Colonic mucosa (tissue), 4 donors: ENCODE measurements around the gene SH3GL3. TPM values are rescaled to one million over a fixed set of nuclear protein-coding genes. Genes with fewer than 3 reads are reported as not detected.

Source experiments
- DNase-seq: peaks from one replicate; pipeline ENCODE4 v3.0.0-alpha.2; 2020
- H3K27ac ChIP-seq: fragments of 200-600 bp; one replicate; pipeline ENCODE4 v1.8.0; 2021
- H3K27me3 ChIP-seq: fragments of 200-600 bp; one replicate; pipeline ENCODE4 v1.8.0; 2021
- H3K36me3 ChIP-seq: fragments of 200-600 bp; one replicate; pipeline ENCODE4 v1.8.0; 2021
- H3K4me1 ChIP-seq: fragments of 200-600 bp; one replicate; pipeline ENCODE4 v1.8.0; 2021; ENCODE audit warnings: mild to moderate bottlenecking
- H3K4me3 ChIP-seq: fragments of 200-600 bp; one replicate; pipeline ENCODE4 v1.8.0; 2021
- H3K9ac ChIP-seq, 2 donors: one replicate each; pipeline ENCODE4 v1.7.0; 2013; ENCODE audit warnings: control low read depth in 2 of 2, low read depth in 2 of 2, low read length in 2 of 2
- H3K9me3 ChIP-seq: fragments of 200-600 bp; one replicate; pipeline ENCODE4 v1.8.0; 2021
- intact Hi-C: fragments of 100-400 bp; cut with DNase I; formaldehyde crosslinking; loops from one replicate; pipeline ENCODE4 v1.14.1; 2022
- total RNA-seq, 2 donors: library from RNA; stranded (reverse); fragmentation: NEBNext Ultra II Directional in 1 of 2; extraction: Animal tissue kit (Norgen Biotek cat#: 25700) in 1 of 2; gene quantifications; one replicate each; pipeline ENCODE4 v1.2.1, GENCODE V29; 2021
- TF ChIP-seq, protein P1 (sequence below): fragments of 200-600 bp; IDR thresholded peaks from one replicate; pipeline ENCODE4 v1.8.0; 2022; ENCODE audit warnings: antibody characterized with exemption, mild to moderate bottlenecking
- donor health status: healthy.
- donor health status: DM: no; HTN: no; CAD: no.
- donor health status: DM: no; HTN: no; CAD: no.

Gene SH3GL3
- total RNA-seq, 2 donors from 2014 or later: not detected

DNA sequence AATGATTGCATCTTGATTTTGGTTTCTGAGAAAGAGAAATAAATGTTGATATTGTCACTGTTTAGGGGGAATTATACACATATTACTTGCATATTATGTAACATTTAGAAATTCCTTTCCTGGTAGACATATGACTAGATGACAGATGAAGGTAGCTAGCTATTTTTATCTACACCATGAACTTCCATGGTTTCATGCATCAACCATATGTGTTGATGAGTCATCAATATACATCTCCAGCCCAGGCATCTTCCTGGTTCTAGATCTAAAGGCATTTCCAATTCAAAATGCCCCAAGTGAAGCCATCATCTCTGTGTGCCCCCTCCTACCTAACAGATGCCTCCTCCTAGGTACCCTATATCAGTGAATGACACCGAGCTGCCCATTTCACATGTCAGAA is 197.3 kb downstream of the SH3GL3 start:
- Histone ChIP-seq H3K9ac (no peak overlapping the region), H3K4me1 (no peaks in the 10 kb centered on the region), H3K36me3 (no peaks in the 10 kb centered on the region), H3K9me3 (no peaks in the 10 kb centered on the region), H3K4me3 (no peak overlapping the region), H3K27ac (no peak overlapping the region), H3K27me3 (no peaks in the 10 kb centered on the region)
- TF ChIP-seq, protein P1, sequence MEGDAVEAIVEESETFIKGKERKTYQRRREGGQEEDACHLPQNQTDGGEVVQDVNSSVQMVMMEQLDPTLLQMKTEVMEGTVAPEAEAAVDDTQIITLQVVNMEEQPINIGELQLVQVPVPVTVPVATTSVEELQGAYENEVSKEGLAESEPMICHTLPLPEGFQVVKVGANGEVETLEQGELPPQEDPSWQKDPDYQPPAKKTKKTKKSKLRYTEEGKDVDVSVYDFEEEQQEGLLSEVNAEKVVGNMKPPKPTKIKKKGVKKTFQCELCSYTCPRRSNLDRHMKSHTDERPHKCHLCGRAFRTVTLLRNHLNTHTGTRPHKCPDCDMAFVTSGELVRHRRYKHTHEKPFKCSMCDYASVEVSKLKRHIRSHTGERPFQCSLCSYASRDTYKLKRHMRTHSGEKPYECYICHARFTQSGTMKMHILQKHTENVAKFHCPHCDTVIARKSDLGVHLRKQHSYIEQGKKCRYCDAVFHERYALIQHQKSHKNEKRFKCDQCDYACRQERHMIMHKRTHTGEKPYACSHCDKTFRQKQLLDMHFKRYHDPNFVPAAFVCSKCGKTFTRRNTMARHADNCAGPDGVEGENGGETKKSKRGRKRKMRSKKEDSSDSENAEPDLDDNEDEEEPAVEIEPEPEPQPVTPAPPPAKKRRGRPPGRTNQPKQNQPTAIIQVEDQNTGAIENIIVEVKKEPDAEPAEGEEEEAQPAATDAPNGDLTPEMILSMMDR: no peak
- intact Hi-C loops: no loop called here
- no peak for DNase-seq

DNA sequence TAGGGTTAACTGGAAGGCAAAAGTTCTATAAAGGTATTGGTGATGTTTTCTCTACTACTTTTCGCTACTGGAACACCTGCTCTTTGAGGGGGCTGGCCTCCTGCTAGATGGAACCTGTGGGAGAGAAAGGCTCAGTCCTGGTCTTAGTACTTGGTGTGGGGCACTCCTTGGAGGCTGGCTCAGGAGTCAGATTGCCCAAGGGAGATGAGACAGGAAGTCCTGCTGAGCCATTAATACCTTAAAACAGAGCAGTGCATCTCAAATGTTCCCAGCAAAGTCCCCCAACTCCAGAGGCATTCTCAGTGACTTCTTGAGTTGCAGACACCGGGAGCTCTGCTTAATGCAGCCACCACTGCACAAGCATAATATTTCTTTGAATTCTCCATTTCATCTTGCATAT is 203.7 kb downstream of the SH3GL3 start:
- H3K4me1 ChIP-seq: no peaks in the 10 kb centered on the region
- no peak overlapping the region for H3K27ac ChIP-seq
- no peaks in the 10 kb centered on the region for H3K9me3 ChIP-seq
- intact Hi-C loops: no loop called here
- no peak overlapping the region for H3K9ac ChIP-seq
- H3K36me3 ChIP-seq: no peaks in the 10 kb centered on the region
- H3K27me3 ChIP-seq: peaks cover 9% of the 10 kb centered on the region
- TF ChIP-seq, protein P1: no peak
- H3K4me3 ChIP-seq: no peak overlapping the region
- no peak for DNase-seq

DNA sequence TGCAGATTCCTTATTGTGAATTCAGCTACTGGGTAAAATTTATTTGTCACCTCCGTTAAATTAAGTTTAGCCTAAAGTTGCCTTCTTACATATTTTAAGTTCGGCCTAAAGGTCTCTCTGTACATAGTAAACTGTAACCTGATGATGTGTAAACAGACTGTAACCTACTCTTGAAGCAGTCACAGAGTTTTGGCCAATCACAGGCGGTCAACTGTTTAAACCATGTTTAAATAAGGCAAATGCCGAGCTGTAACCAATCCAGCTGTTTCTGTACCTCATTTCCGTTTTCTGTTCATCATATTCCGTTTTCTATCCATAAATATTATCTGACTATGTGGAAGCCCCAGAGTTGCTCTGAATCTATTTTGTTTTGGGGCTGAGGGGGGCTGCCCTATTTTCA is 204.4 kb downstream of the SH3GL3 start:
- Histone ChIP-seq H3K9ac (no peak overlapping the region), H3K4me3 (no peak overlapping the region), H3K4me1 (no peaks in the 10 kb centered on the region), H3K9me3 (no peaks in the 10 kb centered on the region), H3K27ac (no peak overlapping the region), H3K27me3 (peaks cover 9% of the 10 kb centered on the region), H3K36me3 (no peaks in the 10 kb centered on the region)
- DNase-seq: no peak
- TF ChIP-seq, protein P1: no peak
- intact Hi-C loops: no loop called here

DNA sequence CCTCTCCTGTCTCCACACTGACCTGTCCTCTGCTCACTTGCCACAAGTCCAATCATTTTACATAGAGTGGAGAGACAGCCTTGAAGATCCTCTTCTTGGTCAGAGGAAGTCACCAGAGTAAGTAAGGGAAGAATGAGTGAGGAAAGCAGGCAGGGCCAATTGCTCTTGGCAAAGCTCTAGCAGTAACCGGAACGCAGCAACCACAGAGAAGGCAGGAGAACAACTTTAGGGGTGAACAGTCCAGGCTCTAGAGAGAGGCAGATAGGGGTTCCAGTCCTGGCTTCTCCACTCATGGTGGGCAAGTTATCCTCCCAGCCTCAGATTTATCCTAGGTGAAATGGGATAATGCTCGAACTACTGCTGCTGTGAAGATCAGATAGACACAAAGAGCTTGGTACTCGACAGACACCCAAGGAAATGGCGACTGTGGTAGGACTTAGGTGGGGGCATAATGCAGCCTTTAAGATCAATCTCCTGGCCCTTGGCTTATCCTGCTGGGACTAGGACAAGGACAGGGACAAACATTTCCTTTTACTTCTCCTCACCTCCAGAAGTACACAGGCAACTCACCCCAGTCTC is 205.6 kb downstream of the SH3GL3 start:
- Histone ChIP-seq H3K36me3 (no peaks in the 10 kb centered on the region), H3K27ac (no peak overlapping the region), H3K4me3 (no peak overlapping the region), H3K9ac (no peak overlapping the region), H3K27me3 (peaks cover 9% of the 10 kb centered on the region), H3K9me3 (no peaks in the 10 kb centered on the region), H3K4me1 (no peaks in the 10 kb centered on the region)
- DNase-seq: no peak
- intact Hi-C loops: no loop called here
- TF ChIP-seq, protein P1: no peak

DNA sequence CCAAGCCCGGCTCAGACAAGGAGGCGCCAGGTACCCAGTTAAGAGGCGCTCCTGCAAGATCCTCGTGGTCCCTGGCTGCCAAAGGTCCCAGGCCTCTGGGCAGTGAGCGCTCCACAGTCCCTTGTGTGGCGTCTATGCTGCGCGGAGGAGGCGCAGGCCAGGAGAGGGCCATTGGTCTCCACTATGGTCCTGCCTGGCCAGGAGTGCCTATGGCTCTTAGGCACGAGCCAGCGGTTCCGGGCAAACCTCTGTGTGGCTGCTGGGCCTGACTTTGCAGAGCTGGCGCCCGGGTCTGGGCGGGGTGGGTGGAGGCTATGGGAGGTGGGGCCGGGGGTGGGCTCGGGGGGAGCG is 206.1 kb downstream of the SH3GL3 start:
- Histone ChIP-seq H3K27me3 (peaks cover 9% of the 10 kb centered on the region), H3K36me3 (no peaks in the 10 kb centered on the region), H3K4me1 (no peaks in the 10 kb centered on the region), H3K9me3 (no peaks in the 10 kb centered on the region), H3K4me3 (no peak overlapping the region), H3K27ac (no peak overlapping the region), H3K9ac (no peak overlapping the region)
- intact Hi-C loops: no loop called here
- no peak for DNase-seq
- TF ChIP-seq, protein P1: no peak
